Activated CD8-positive, alpha-beta T cell treated with anti-CD3 and anti-CD28 coated beads for 36 hours (primary cell): ENCODE measurements around the gene MAPKAP1. TPM values are rescaled to one million over a fixed set of nuclear protein-coding genes. Genes with fewer than 3 reads are reported as not detected.

Experiments used
- ATAC-seq: fragments of 200-7000 bp; cut with Tn5 transposase; one replicate; pipeline ENCODE4 v1.10.0; 2021; ENCODE audit warnings: mild to moderate bottlenecking, moderate library complexity
- CTCF ChIA-PET: fragments of 350-600 bp; sonication (Branson Sonifier 250); formaldehyde crosslinking; loops from one replicate; lab custom pipeline; 2021; ENCODE audit warnings: antibody characterized with exemption; lab: Charles Lee
- POLR2A ChIA-PET: fragments of 350-600 bp; sonication (Branson Sonifier 250); formaldehyde crosslinking; loops from one replicate; lab custom pipeline; 2021; ENCODE audit warnings: antibody characterized with exemption; lab: Charles Lee
- DNase-seq: peaks from one replicate; pipeline ENCODE4 v3.0.0-alpha.2; 2020
- H3K27ac Mint-ChIP-seq: one replicate; pipeline ENCODE4 v1.8.0; 2021; ENCODE audit warnings: mild to moderate bottlenecking, mixed read lengths
- H3K27me3 Mint-ChIP-seq: one replicate; pipeline ENCODE4 v1.8.0; 2021; ENCODE audit warnings: mixed read lengths
- H3K36me3 Mint-ChIP-seq: one replicate; pipeline ENCODE4 v1.8.0; 2021; ENCODE audit warnings: low read depth, mixed read lengths
- H3K4me1 Mint-ChIP-seq: one replicate; pipeline ENCODE4 v1.8.0; 2021; ENCODE audit warnings: low read depth, mixed read lengths
- H3K4me3 Mint-ChIP-seq: one replicate; pipeline ENCODE4 v1.8.0; 2021; ENCODE audit warnings: mild to moderate bottlenecking, moderate library complexity, mixed read lengths
- H3K9me3 Mint-ChIP-seq: one replicate; pipeline ENCODE4 v1.8.0; 2021; ENCODE audit warnings: mixed read lengths
- CTCF ChIP-seq: fragments of 200-600 bp; IDR thresholded peaks from one replicate; pipeline ENCODE4 v1.8.0; 2022; ENCODE audit warnings: antibody characterized with exemption, mild to moderate bottlenecking
- intact Hi-C: fragments of 100-400 bp; cut with micrococcal nuclease; formaldehyde crosslinking; loops from one replicate; pipeline ENCODE4 v1.10.0; 2022
- total RNA-seq, 2 experiments: library from RNA; stranded (reverse); gene quantifications; one replicate each; pipeline ENCODE4 v1.2.3, GENCODE V29; 2021

MAPKAP1 gene
- total RNA-seq, 2 experiments from 2014 or later, result 58.8 to 62.4 TPM

GRCh38 chr9:125603478-125604021, 103.5 kb downstream of the MAPKAP1 start:
- CTCF ChIA-PET, result no interaction called here
- Mint-ChIP-seq H3K27me3 (no peaks in the 10 kb centered on the region), H3K36me3 (peaks cover 6% of the 10 kb centered on the region), H3K9me3 (no peaks in the 10 kb centered on the region), H3K4me1 (peaks cover 17% of the 10 kb centered on the region), H3K4me3 (no peak overlapping the region), H3K27ac (no peak overlapping the region)
- intact Hi-C loops, result no loop called here
- DNase-seq, result no peak
- no peak for TF ChIP-seq CTCF
- POLR2A ChIA-PET, result no interaction called here
- no peak for ATAC-seq

- POLR2A ChIA-PET, result no interaction called here
- ATAC-seq, result no peak
- H3K27ac Mint-ChIP-seq, result no peak overlapping the region
- DNase-seq, result peak; percentile 7
- H3K4me1 Mint-ChIP-seq, result peaks cover 12% of the 10 kb centered on the region
- CTCF ChIA-PET, result interaction anchor here (1.2 kb wide), 1 partner anchor 44 kb away, joined by 3 read pairs; no protein-coding TSS in a partner anchor
- no peaks in the 10 kb centered on the region for H3K9me3 Mint-ChIP-seq
- no peak for TF ChIP-seq CTCF
- no peaks in the 10 kb centered on the region for H3K27me3 Mint-ChIP-seq
- no peak overlapping the region for H3K4me3 Mint-ChIP-seq
- intact Hi-C loops, result no loop called here
- H3K36me3 Mint-ChIP-seq, result peaks cover 6% of the 10 kb centered on the region
Observed at GRCh38 chr9:125601961-125602360, 105.0 kb downstream of the MAPKAP1 start.

GRCh38 chr9:125600194-125600593, 106.8 kb downstream of the MAPKAP1 start:
- ChIA-PET CTCF (no interaction called here), POLR2A (no interaction called here)
- peaks cover 14% of the 10 kb centered on the region for H3K36me3 Mint-ChIP-seq
- H3K27me3 Mint-ChIP-seq, result no peaks in the 10 kb centered on the region
- H3K4me1 Mint-ChIP-seq, result peaks cover 17% of the 10 kb centered on the region
- no peak overlapping the region for H3K4me3 Mint-ChIP-seq
- H3K9me3 Mint-ChIP-seq, result no peaks in the 10 kb centered on the region
- no peak overlapping the region for H3K27ac Mint-ChIP-seq
- intact Hi-C loops, result no loop called here
- no peak for DNase-seq
- no peak for ATAC-seq
- no peak for TF ChIP-seq CTCF

- Mint-ChIP-seq H3K36me3 (peaks cover 11% of the 10 kb centered on the region), H3K4me1 (peaks cover 27% of the 10 kb centered on the region), H3K4me3 (no peak overlapping the region), H3K27ac (no peak overlapping the region), H3K27me3 (no peaks in the 10 kb centered on the region), H3K9me3 (no peaks in the 10 kb centered on the region)
- intact Hi-C loops, result no loop called here
- DNase-seq (no peak), ATAC-seq (no peak)
- ChIA-PET POLR2A (interaction anchor here (0.6 kb wide), 1 partner anchor 136 kb away, joined by 3 read pairs; no protein-coding TSS in a partner anchor), CTCF (interaction anchor here (1.0 to 2.0 kb wide), 5 partner anchors 10 to 186 kb away, joined by 3 to 9 read pairs (median 4); no protein-coding TSS in a partner anchor)
- TF ChIP-seq CTCF, result no peak
Observed at GRCh38 chr9:125594223-125594610, 112.8 kb downstream of the MAPKAP1 start.

- no peak for TF ChIP-seq CTCF
Observed at GRCh38 chr9:125593581-125594222, 113.3 kb downstream of the MAPKAP1 start.

More at GRCh38 chr9:125593581-125594222, 113.3 kb downstream of the MAPKAP1 start:
- peaks cover 28% of the 10 kb centered on the region for H3K4me1 Mint-ChIP-seq
- no peaks in the 10 kb centered on the region for H3K9me3 Mint-ChIP-seq
- ATAC-seq (no peak), DNase-seq (no peak)
- ChIA-PET CTCF (interaction anchor here (1.0 to 2.0 kb wide), 4 partner anchors 11 to 185 kb away, joined by 3 to 9 read pairs (median 6); no protein-coding TSS in a partner anchor), POLR2A (no interaction called here)
- H3K27me3 Mint-ChIP-seq, result no peaks in the 10 kb centered on the region
- H3K36me3 Mint-ChIP-seq, result peaks cover 10% of the 10 kb centered on the region
- no peak overlapping the region for H3K4me3 Mint-ChIP-seq
- H3K27ac Mint-ChIP-seq, result no peak overlapping the region
- intact Hi-C loops, result no loop called here
